AG10803 (cell line): Measurements from ENCODE around the gene KSR1.
A peak's percentile ranks its signal among the peaks of the same experiment; 100 is the strongest.

ENCODE experiments used
- DNase-seq: peaks from one replicate; pipeline ENCODE4 v3.0.0; 2010; ENCODE audit warnings: low read depth
- H3K4me3 ChIP-seq: 2 replicates; pipeline ENCODE4 v1.5.1; 2011; ENCODE audit warnings: mild to moderate bottlenecking, low read length, control low read depth
- TF ChIP-seq, protein P1 (sequence below): conservative IDR thresholded peaks from 2 replicates; pipeline ENCODE4 v1.5.1; 2011; ENCODE audit warnings: mild to moderate bottlenecking, low read length, control low read depth, inconsistent platforms

The KSR1 gene

DNA sequence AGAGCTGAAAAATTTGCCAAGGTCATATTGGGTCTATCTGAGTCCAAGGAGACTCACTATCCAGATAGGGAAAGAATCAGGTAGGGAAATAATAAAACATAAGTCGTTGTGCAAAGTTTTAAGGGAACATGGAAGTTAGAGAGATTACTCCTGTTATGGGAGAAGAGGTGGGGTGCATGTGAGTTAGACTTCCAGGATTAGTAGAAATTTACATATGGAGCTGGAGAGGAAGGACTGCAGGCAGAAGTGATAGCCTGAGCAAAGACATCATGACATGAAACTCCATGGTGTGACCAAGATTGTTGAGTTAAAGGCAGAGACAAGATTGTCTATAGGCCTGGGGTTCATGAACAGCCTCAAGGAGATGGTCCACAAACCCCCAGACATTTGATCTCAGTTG is 5.8 kb upstream of the KSR1 start:
- H3K4me3 ChIP-seq: no peak overlapping the region
- TF ChIP-seq, protein P1, sequence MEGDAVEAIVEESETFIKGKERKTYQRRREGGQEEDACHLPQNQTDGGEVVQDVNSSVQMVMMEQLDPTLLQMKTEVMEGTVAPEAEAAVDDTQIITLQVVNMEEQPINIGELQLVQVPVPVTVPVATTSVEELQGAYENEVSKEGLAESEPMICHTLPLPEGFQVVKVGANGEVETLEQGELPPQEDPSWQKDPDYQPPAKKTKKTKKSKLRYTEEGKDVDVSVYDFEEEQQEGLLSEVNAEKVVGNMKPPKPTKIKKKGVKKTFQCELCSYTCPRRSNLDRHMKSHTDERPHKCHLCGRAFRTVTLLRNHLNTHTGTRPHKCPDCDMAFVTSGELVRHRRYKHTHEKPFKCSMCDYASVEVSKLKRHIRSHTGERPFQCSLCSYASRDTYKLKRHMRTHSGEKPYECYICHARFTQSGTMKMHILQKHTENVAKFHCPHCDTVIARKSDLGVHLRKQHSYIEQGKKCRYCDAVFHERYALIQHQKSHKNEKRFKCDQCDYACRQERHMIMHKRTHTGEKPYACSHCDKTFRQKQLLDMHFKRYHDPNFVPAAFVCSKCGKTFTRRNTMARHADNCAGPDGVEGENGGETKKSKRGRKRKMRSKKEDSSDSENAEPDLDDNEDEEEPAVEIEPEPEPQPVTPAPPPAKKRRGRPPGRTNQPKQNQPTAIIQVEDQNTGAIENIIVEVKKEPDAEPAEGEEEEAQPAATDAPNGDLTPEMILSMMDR: no peak
- no peak for DNase-seq

DNA sequence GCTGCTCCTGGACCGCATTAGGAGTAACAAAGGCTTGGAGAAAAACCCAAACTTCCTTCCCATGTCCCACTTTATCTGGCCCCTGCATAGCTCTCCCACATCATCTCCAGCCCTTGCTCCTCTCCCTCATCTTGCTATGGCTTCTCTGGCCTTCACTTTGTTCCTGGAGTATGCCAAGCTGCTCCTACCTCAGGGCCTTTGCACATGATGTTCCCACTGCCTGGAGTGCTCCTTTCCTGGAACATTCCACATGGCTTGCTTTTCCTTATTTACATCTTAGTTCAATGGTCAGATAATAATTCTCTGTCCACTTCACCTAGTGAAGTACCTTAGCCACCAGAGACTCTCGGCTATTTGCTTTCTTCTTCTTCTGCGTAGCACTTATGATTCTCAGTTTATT is 4.3 kb upstream of the KSR1 start:
- TF ChIP-seq, protein P1: no peak
- DNase-seq: no peak
- no peak overlapping the region for H3K4me3 ChIP-seq

DNA sequence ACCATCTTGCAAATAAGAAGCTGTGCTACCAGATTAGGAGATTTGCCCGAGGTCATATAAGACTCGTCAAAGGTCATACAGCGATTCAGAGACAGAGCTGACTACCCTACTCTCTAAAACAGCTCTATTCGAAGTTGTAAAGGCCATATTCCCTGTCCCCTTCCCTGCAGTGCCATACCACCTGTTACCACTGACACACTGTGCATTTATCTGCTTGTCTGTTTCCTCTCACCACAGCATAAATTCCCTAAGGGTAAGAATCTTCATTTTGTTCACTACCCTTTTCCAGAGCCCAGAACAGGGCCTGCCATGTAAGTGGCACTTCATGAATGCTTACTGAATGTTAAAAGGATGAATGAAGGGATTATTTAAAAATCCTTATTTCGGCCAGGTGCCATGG is 3.4 kb upstream of the KSR1 start:
- DNase-seq: no peak
- TF ChIP-seq, protein P1: no peak
- no peak overlapping the region for H3K4me3 ChIP-seq

DNA sequence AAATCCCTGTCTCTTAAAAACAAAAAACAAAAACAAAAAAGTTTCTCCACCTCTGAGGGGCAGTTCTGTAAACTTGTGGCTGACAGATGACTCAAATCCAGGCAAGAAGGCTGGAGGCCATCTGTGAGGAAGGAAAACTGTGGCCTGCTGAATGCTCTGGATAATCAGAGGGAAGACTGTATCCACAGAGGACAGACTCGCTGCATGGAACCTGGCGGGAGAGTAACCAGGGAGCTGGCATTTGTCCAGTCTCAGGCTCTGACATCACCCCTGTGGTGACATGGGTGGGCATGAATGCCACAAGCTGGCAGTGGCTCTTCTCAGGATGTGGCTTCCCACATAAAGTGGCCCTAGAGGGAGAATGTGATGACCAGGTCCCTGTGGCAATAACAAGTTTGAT is 2.8 kb upstream of the KSR1 start:
- peak; percentile 26 for DNase-seq
- H3K4me3 ChIP-seq: no peak overlapping the region
- TF ChIP-seq, protein P1: no peak

DNA sequence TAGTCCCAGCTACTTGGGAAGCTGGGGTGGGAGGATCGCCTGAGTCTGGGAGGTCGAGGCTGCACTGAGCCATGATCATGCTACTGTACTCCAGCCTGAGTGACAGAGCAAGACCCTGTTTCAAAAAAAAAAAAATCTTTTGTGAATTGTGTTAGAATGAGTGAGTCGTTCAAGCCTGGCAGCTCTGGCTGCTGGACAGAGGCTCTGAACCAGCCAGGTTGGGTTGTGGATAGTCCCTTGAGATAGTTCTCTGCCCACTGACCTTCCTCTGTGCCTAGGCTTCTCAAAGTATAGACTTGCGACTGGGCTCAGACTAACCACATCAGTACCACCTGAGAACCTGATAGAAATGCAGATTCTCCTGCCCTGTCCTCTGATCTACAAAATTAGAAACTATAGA is 2.2 kb upstream of the KSR1 start:
- H3K4me3 ChIP-seq: no peak overlapping the region
- DNase-seq: no peak
- TF ChIP-seq, protein P1: no peak

DNA sequence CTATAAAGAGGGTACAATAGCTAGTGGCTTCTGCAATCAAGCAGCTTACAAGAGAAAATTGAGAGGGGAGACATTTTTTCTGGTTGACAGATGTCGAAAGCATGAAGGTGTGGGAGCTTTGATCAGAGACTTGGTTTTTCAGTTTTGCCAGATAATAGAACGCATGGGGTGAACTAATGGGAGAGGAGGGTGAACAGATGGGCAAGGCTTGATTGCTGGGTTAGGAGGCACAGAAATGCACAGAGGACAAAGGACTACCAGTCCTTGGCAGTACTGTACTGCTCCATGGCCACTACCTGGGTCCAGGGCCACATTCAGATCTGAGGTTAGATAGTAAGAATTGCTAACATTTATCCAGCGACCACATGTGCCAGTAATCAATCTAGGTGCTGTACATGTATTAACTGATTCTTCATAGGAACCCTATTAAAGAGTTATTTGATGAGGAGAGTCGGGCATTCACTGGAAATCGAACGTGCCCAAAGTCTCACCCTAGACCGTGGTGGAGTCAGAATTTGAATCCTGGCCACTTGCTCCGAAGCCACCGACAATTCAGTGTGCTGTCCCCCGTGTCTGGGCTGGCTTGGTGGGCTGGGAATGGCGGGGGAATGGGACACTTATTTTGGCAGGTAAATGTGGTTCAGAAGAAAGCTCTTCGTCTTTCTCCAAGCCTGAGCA is 873 bp upstream of the KSR1 start:
- peak overlapping the region; percentile 40 for H3K4me3 ChIP-seq
- DNase-seq: no peak
- TF ChIP-seq, protein P1: no peak

DNA sequence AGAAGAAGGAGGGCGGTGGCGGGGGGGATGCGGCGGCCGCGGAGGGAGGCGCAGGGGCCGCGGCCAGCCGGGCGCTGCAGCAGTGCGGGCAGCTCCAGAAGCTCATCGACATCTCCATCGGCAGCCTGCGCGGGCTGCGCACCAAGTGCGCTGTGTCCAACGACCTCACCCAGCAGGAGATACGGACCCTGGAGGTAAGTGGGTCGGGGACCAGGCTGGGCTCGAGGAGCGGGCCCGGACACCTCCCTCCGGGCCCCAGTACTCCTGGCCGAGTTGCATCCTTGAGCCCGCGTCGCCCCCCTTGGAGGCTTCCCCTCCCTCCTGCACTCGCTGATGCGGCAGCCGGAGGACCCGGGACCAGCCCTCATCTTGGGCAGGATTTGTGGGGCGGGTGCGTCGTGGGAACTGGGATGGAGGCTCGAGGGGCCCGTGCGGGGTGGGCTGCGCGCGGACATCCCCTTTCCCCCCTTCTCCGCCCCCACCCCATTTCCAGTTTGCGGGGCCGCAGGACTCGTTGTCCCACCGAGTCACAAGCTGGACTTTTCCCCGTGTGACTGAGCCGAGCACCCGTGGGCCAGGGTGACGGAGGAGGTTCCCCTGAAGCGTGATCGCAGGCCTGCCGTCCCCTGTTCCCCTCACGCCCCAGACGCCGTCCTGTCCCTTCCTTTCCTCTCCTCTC is 572 bp downstream of the KSR1 start:
- TF ChIP-seq, protein P1: no peak
- DNase-seq: no peak
- peak overlapping the region; percentile 79 for H3K4me3 ChIP-seq
